Activated naive CD4-positive, alpha-beta T cell treated with anti-CD3 and anti-CD28 coated beads, Interleukin-2, amount 50 U/mL, for 72 hours (primary cell): ENCODE data around the gene CCHCR1. TPM values are rescaled to one million over a fixed set of nuclear protein-coding genes. Genes with fewer than 3 reads are reported as not detected.
A peak's percentile ranks its signal among the peaks of the same experiment; 100 is the strongest.
"Not testable (repeated sequence)": the region's sequence is repeated elsewhere in the genome, so short reads cannot be mapped to it uniquely, and the experiment has no call there.

ENCODE experiments used
- ATAC-seq, 2 donors: fragments of 150-1000 bp; cut with Tn5 transposase; 2 replicates each; pipeline ENCODE4 v1.10.0; 2021; ENCODE audit warnings: mild to moderate bottlenecking in 2 of 2, moderate library complexity in 2 of 2
- DNase-seq, 2 donors: peaks; one replicate each; pipeline ENCODE4 v3.0.0; 2021 to 2022; ENCODE audit warnings: low spot score in 2 of 2
- H3K27ac Mint-ChIP-seq, 2 donors: one replicate each; pipeline ENCODE4 v1.8.0; 2022; ENCODE audit warnings: mild to moderate bottlenecking in 2 of 2, mixed read lengths in 2 of 2
- H3K36me3 Mint-ChIP-seq, 2 donors: one replicate each; pipeline ENCODE4 v1.8.0; 2022; ENCODE audit warnings: mixed read lengths in 2 of 2
- H3K9me3 Mint-ChIP-seq, 2 donors: one replicate each; pipeline ENCODE4 v1.8.0; 2022; ENCODE audit warnings: mixed read lengths in 2 of 2
- total RNA-seq, 2 donors: library from RNA; stranded (reverse); gene quantifications; one replicate each; pipeline ENCODE4 v1.2.3, GENCODE V29; 2022

CCHCR1 gene
- total RNA-seq, 2 donors from 2014 or later = 73.5 to 86.2 TPM

DNA sequence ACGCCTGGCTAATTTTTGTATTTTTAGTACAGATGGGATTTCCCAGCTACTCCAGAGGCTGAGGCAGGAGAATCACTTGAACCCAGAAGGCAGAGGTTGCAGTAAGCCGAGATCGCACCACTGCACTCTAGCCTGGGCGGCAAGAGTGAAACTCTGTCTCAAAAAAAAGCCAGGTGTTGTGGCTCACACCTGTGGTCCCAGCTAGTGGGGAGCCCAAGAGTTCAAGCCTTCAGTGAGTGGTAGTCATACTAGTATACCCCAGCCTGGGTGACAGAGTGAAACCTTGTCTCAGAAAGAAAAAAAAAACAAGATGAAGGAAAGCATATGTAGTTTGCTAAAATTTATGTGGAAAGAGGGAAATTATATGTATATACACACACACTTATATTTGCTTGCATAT, 32.9 kb upstream of the CCHCR1 start:
- peak in 1 of 2 donors; percentile 30 for ATAC-seq
- Mint-ChIP-seq H3K27ac (no peak overlapping the region), H3K9me3 (no peaks in the 10 kb centered on the region), H3K36me3 (no peaks in the 10 kb centered on the region)
- no peak for DNase-seq

DNA sequence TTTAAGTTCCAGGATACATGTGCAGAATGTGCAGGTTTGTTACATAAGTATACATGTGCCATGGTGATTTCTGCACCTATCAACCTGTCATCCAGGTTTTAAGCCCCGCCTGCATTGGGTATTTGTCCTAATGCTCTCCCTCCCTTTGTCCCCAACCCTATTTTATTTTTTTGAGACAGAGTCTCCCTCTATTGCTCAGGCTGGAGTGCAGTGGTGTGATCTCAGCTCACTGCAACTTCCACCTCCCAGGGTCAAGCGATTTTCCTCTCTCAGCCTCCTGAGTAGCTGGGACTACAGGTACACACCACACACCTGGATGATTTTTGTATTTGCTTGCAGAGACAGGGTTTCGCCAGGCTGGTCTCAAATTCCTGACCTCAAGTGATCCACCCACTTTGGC, 31.6 kb upstream of the CCHCR1 start:
- ATAC-seq, H3K9me3 Mint-ChIP-seq, DNase-seq, H3K36me3 Mint-ChIP-seq: not testable (repeated sequence)
- peak overlapping the region in 1 of 2 donors; percentile 85 for H3K27ac Mint-ChIP-seq

DNA sequence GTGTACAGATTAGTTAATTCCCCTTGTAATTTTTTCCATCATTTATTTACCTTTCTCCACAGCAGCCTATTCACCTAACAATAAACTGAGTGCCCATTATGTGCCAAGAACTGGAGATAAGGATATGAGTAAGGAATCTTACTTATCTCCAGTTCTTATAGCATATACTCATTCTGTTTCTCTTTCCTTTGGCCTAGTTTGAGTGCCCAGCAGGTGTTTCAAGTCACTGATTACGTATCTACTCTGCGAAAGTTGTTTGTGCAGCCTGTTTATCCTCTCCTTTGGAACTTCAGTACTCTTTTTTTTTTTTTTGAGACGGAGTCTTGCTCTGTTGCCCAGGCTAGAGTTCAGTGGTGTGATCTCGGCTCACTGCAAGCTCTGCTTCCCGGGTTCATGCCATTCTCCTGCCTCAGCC, 30.2 kb upstream of the CCHCR1 start:
- Mint-ChIP-seq H3K9me3 (no peaks in the 10 kb centered on the region), H3K27ac (no peak overlapping the region), H3K36me3 (no peaks in the 10 kb centered on the region)
- no peak for DNase-seq
- ATAC-seq = no peak

DNA sequence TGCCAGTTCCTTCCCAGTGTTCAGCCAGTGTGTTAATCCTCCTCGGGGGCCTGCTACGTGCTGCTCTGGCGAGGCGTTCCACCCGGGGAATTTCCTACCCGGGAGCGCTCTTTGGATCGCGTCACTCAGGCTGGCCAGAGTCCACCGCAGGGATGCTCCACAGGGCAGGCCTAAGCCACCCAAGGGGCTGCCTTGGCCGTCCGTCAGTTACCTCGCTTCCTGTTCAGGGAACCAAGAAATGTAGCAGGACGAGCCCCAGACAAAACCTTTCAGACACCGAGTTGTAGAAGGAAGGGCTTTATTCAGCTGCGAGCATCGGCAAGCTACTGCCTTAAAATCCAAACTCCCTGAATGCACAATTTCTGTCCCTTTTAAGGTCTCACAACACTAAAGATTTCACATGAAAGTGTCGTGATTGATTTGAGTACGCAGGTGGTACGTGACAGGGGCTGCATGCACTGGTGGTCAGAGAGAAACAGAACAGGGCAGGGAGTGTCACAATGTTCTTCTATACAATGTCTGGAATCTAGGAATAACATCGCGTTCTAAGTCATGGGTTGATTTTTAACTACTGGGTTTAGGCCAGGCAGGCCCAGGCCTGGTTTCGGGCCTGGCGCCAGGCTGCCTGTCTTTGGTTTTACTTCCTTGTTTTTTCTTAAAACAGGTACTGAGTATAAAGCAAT, 28.6 kb upstream of the CCHCR1 start:
- ATAC-seq (no peak), DNase-seq (no peak)
- Mint-ChIP-seq H3K36me3 (no peaks in the 10 kb centered on the region), H3K9me3 (no peaks in the 10 kb centered on the region), H3K27ac (no peak overlapping the region)

DNA sequence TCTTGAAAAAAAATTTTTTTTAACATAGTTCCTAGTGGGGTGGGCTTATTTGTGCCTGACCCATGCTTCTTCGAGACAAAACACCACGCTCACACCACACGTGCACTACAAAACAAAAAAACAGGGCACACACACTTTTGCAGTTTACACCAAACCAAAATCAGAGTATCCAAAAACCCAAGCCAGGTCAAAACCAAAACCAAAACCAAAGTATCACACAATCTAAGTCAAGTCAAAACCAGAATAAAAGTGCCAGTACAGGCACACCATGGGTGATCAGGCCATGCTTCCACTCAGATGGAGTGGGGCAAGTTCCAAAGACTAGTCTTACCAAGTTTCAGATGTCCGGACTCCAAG, 28.1 kb upstream of the CCHCR1 start:
- H3K9me3 Mint-ChIP-seq, ATAC-seq, H3K36me3 Mint-ChIP-seq, H3K27ac Mint-ChIP-seq, DNase-seq: not testable (repeated sequence)

DNA sequence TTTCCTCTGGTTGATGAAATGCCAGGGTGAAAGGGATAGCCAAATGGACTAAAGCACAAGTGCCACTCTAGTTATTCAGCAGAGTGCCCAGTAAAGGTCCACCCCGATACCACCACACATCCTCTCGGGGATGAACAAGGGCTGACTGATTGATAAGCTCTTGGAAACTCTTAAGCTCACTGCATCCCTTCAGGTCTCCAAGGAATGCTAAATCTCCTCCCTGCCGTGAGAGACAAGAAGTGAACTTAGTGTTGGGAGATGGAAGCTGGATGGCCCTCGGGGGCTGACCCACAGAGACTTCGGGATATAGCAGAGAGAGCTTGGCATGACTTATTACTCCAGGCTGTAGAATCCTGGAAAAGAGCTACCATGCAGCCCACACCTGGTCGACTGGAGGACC, 26.3 kb upstream of the CCHCR1 start:
- H3K9me3 Mint-ChIP-seq, DNase-seq, ATAC-seq, H3K36me3 Mint-ChIP-seq, H3K27ac Mint-ChIP-seq: not testable (repeated sequence)

DNA sequence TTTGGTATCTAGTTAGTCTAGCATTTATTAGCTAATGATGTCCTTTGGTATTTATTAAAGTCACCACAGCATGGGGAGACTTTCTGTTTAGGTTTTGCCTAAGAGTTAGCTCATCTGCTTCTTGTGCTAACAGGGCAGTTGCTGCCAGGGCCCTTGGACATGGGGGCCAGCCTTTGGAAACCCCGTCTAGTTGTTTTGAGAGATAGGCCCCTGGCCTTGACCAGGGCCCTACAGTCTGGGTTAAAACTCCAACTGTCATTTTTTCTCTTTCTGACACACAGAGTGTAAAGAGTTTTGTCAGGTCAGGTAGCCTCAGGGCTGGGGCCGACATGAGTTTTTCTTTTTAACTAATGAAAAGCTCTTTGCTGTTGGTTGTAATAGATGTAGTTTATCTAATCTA, 25.7 kb upstream of the CCHCR1 start:
- not testable (repeated sequence) for ATAC-seq, H3K27ac Mint-ChIP-seq, DNase-seq, H3K9me3 Mint-ChIP-seq, H3K36me3 Mint-ChIP-seq

DNA sequence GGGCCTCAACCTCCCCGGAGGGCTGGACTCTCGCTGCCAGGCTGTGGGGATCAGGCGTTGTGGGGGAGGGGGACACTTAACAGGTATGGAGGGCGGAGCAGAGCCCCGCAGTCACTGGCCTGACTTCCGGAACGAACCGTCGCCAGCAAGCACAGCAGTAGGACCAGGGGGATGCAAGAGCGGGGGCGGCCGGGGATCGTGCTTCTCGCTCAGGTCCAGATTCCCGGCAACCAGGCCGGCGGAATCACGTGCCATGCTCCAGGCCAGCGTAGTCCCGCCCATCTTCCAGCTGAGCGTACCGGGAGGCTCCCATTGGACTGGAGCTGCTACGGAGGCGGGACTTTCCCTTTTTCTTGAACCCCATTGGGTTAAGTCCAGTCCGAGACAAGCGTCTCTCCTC, 22.9 kb upstream of the CCHCR1 start:
- Mint-ChIP-seq H3K9me3 (no peaks in the 10 kb centered on the region), H3K27ac (peak overlapping the region in 1 of 2 donors; percentile 84), H3K36me3 (no peaks in the 10 kb centered on the region)
- DNase-seq = peak; percentile 33 to 82
- peak; percentile 89 to 100 for ATAC-seq

DNA sequence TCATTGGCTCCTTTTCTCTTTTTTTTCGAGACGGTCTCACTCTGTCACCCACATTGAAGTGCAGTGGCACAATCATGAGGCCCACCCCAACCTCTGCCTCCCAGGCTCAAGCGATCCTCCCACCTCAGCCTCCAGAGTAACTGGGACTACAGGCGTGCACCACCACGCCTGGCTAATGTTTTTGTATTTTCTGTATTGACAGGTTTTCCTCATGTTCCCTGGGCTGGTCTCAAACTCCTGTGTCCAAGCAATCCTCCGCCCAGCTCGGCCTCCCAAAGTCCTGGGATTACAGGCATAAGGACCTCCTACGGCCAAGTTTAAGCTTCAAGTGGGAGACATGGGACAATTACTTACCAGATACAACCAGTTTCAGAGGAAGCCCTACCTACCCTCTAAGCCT, 22.3 kb upstream of the CCHCR1 start:
- no peak for DNase-seq
- Mint-ChIP-seq H3K36me3 (no peaks in the 10 kb centered on the region), H3K27ac (peak overlapping the region in 1 of 2 donors; percentile 84), H3K9me3 (no peaks in the 10 kb centered on the region)
- no peak for ATAC-seq

DNA sequence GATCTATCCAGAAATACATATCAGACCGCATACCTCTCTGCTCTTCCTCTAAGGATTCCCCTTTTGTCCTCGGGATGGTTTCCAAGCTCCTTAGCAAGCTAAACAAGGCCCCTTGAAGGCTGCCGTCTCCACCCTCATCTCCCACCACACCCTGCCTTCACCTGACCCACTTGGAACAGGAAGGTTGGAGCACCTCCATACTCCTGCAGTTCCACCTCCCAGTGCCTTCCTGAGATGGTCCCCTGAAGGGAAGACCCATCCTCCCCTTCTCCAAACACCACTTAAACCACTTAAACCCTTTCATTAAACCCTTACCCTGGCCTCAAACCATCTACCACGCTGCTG, 21.4 kb upstream of the CCHCR1 start:
- Mint-ChIP-seq H3K9me3 (no peaks in the 10 kb centered on the region), H3K27ac (no peak overlapping the region)
- no peak for ATAC-seq

DNA sequence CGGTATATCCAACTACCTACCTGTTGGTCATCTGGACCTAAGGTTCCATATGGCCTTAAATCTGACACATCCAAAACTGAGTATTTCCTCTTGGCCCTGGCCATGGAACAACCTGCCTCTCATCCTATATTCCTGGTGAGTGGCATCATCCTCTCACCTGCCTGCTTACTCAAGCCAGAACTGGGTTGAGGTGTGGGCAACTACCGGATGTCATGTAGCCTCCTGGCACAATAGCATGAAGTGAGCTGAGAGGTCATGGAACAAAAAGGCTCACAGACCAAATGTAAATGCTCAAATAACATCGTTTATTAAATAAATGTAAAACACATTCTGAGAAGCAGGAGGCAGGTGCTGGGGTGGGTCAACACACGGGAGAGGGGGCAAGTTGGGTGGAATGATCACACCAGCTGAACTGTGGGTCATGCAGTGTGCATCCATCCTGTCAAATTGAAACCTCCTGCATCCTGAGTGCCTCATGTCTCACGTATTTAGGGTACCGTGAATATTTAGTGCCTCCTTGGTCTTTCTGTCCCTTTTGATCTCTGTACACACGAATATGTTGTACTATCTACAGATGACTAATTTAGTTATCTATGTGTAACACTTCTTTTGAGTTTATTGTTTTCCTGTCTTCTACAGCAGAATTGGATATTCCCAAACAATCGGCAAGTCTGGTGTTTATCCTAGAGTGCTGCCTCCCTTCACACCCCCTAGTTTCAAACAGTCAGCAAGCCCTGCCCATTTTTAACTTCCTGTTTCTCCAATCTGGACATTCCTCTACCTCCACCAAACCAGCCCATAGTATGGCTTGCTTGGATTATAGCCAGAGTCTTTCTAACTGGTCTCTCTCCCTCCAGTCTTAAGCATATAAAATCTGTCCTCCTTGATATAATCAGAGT, 20.8 kb upstream of the CCHCR1 start:
- ATAC-seq = peak in 1 of 2 donors; percentile 70
- peak overlapping the region in 1 of 2 donors; percentile 22 for H3K27ac Mint-ChIP-seq

More for the DNA sequence above, 21.4 kb upstream of the CCHCR1 start:
- DNase-seq = no peak
- no peaks in the 10 kb centered on the region for H3K36me3 Mint-ChIP-seq

DNA sequence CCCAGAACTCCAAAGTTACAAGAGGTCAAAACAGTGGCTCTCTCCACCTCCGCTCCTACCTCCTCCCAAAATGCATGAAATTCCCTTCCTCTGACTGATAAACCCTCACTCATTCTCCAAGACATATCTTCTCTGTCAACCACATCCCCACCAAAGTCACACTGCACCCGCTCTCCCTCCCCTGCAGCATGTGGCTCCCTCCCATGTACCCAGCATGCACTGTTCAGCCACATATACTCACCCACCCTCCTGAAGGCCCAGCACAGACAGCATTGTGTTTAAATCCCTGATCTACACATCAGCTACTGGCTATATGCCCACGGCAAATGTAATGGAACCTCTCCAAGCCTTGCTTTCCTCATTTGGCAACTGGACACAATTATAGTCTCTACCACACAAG, 18.4 kb upstream of the CCHCR1 start:
- Mint-ChIP-seq H3K9me3 (no peaks in the 10 kb centered on the region), H3K27ac (no peak overlapping the region), H3K36me3 (no peaks in the 10 kb centered on the region)
- DNase-seq = no peak
- ATAC-seq = no peak

More for the DNA sequence above, 20.8 kb upstream of the CCHCR1 start:
- no peak for DNase-seq
- H3K9me3 Mint-ChIP-seq = no peaks in the 10 kb centered on the region
- no peaks in the 10 kb centered on the region for H3K36me3 Mint-ChIP-seq

DNA sequence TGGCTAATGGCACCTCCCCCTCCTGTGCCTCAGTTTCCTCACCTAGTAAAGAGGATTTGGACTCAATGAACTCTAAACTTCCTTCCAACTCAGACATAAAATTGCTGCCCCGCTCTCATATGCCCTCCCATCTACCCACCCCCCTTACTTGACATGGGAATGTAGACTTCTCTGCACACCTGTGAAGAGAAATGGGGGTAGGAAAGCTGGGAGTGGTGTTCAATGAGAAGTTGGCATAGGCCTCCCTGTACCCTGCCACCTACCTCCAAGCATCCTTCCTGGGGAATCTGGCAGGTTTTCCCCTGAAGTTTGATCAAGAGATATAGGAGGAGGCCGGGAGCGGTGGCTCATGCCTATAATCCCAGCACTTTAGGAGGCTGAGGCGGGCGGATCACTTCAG, 16.8 kb upstream of the CCHCR1 start:
- H3K27ac Mint-ChIP-seq = peak overlapping the region in 1 of 2 donors; percentile 54
- DNase-seq (no peak), ATAC-seq (no peak)
- no peaks in the 10 kb centered on the region for H3K9me3 Mint-ChIP-seq
- H3K36me3 Mint-ChIP-seq = no peaks in the 10 kb centered on the region

DNA sequence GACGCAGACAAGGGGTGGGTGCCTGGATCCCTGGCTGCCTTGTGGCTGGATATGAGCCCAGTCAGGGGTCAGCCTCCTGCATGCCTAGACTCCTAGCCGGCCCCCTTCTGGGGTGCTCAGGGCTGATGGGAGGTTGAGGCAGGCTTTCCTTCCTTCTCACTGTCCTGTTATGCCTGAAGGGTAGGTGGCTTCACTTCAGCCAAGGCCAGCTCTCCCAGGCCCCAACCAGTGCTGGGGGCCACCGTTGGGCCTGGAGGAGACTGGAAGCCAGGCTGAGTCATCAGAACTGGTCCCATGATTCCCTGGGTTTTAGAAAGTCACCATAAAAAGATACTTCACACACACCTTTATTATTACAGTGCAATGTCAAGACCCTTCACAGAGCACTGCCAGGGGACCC, 15.8 kb upstream of the CCHCR1 start:
- no peaks in the 10 kb centered on the region for H3K36me3 Mint-ChIP-seq
- H3K9me3 Mint-ChIP-seq = no peaks in the 10 kb centered on the region
- ATAC-seq (no peak), DNase-seq (no peak)
- H3K27ac Mint-ChIP-seq = peak overlapping the region in 1 of 2 donors; percentile 54

DNA sequence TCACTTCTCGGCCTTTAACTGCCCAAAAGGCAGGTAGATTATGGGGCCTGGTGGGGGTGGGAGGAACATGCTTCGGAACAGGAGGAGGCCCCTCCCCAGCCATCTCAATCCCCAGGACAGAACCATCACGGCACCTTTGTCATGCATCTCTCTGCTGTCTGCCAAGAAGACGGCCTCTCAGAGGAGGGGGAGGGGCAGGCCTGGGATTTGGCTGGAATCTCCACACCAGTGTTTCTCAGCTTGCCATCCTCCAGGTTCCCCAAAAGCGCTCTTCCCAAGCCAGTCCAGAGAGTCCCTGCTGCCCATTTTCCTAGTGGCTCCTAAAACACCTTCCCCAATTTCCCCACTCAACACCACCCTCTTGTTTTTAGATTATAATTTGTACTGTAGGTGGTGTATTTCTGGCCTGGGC, 15.4 kb upstream of the CCHCR1 start:
- ATAC-seq (no peak), DNase-seq (no peak)
- H3K36me3 Mint-ChIP-seq = no peaks in the 10 kb centered on the region
- no peaks in the 10 kb centered on the region for H3K9me3 Mint-ChIP-seq
- H3K27ac Mint-ChIP-seq = peak overlapping the region in 1 of 2 donors; percentile 54

DNA sequence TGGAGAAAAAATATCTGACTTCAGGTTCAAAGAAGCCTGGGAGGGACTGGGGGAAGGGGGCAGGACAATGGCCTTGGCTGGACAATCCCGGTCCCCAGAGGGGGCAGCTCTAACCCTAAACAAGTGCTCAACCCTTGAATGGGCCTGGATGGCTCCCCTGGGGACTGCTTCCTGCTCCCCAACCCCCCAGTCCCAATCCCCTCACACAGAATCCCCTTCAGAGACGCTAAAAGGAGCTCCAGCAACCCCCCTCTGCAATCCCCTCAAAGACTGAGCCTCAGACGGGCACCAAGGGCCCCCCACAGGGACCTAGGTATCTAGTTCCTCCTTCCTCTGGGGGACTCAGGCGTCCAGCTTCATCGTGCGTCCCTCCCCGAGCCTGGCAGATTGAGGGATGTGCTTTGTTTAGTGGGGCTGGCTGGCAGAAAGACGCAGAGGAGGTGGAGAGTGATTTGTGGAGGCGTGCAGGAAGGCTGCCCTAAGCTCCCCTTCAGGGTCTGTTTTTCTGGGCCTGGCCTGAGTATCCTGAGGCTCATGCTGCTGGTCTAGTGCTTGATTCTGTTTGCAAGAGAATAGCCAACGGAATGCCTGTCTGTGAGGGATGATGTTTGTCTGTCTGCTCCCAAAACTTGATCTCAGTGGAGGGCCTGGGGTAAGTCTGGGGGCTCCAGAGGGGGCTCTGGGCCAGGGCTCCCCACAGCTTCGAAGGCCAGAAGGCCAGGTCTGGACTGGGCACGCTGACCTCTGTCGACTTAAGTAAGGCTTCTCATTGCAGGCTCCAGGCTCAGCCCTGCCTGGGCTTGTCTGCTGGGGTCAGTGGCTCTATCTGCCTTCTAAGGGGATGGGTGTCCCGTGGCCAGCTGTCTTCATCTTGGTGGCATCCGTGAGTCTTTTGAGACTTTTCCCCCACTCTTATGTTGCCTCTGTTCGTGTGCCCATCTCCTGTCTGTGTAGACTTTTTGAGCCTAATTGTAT, 14.6 kb upstream of the CCHCR1 start:
- no peaks in the 10 kb centered on the region for H3K36me3 Mint-ChIP-seq
- H3K27ac Mint-ChIP-seq = peak overlapping the region in 1 of 2 donors; percentile 37
- H3K9me3 Mint-ChIP-seq = no peaks in the 10 kb centered on the region

More for the DNA sequence above, 14.6 kb upstream of the CCHCR1 start:
- DNase-seq (no peak), ATAC-seq (no peak)
